Medulla oblongata (tissue), 1 donor: ENCODE data around the gene DMWD.

Source experiments
- DNase-seq: peaks from one replicate; pipeline ENCODE4 v3.0.0-alpha.2; 2015; ENCODE audit errors: extremely low spot score

The DMWD gene

DNA sequence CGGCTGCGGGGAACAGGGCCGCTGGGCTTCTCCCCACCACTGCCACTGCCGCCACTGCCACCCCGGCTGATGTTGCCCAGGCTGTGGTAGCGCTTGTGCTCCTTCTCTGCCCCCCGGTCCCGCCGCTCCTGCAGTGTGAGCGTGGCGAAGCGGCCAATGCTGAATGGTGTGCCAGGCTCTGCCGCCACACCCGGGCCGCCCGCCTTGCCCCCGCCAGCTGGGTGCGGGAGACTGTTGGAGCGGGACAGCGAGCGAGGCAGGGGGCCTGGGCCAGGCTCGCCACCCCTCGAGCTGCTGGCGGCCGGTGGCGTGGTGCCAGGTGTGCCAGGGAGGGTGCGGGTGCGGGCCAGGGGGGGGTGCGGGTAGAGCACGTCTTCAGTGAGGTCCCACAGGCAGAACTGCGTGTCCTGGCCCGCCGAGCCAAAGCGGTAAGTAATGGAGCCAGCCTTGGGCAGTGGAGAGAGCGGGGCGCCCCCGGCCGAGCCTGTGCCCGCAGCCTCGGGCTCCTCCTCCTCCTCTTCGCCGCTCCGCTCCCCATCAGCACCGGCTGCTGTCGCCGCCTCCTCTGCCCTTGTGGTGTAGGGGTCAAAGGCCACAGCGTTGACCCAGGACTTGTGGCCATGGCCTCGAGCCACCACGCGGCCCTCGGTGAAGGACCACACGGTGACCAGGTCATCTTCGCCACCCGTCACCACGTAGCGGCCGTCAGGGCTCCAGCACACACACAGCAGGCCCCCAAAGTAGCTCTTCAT lies 6.7 kb downstream of the DMWD start:
- DNase-seq: no peak

GRCh38 chr19:45785097-45785496 lies 7.5 kb downstream of the DMWD start:
- no peak for DNase-seq

DNA sequence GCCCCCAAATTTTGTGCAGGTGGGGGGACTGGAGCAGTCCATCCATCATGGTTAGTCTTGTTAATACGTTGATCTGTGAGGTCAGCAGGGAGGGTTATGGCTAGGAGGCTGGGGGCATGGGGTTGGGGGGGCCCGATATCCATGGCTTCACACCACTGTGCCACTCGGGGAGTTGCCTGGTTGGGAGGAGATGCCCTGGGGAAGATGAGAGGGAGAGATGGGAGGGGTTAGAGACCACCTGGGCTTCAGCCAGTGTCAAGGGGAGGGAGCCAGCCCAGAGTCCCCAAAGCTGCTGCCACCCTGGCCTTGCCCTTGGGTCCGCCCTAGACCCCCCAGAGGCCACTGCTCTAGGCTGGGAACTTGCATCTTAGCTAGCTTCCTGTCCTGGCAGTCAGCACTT lies 8.5 kb downstream of the DMWD start:
- no peak for DNase-seq

- no peak for DNase-seq
These were observed 9.5 kb downstream of the DMWD start for GRCh38 chr19:45782820-45783785.

DNA sequence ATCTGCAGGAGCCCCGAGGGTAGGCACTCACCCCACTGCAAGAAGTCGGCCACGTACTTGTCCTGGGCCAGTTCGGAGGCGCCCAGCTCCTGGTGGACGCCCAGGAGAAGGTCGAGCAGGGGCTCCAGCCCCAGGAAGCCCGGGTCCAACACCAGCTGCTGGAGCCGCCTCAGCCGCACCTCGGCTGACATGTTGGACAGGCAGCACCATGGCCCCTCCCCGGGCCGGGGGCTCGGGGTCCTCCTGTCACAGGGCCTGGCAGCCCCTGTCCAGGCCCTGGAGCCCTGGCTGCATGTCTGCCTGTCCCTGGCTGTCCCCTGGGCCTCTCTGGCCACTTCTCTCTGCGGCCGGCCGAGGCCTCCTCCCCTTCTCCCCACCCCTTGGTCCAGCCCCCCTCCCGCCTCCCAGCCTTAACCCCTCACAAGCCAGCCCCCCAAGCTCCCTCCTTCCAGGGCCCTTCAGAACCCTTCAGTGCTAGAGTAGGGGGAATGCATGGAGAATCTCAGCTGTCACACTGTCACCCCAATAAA lies 10.4 kb downstream of the DMWD start, which contains the start of gene DMPK:
Gene DMPK, minus strand, starts transcription at position 329 of the 530 bp plus-strand sequence. Its CDS starts 138 bp downstream, at position 191.
- no peak for DNase-seq

GRCh38 chr19:45781214-45782161 lies 11.2 kb downstream of the DMWD start:
- no peak for DNase-seq

GRCh38 chr19:45780448-45781213 lies 12.0 kb downstream of the DMWD start:
- DNase-seq: no peak

GRCh38 chr19:45780146-45780447 lies 12.5 kb downstream of the DMWD start:
- no peak for DNase-seq

DNA sequence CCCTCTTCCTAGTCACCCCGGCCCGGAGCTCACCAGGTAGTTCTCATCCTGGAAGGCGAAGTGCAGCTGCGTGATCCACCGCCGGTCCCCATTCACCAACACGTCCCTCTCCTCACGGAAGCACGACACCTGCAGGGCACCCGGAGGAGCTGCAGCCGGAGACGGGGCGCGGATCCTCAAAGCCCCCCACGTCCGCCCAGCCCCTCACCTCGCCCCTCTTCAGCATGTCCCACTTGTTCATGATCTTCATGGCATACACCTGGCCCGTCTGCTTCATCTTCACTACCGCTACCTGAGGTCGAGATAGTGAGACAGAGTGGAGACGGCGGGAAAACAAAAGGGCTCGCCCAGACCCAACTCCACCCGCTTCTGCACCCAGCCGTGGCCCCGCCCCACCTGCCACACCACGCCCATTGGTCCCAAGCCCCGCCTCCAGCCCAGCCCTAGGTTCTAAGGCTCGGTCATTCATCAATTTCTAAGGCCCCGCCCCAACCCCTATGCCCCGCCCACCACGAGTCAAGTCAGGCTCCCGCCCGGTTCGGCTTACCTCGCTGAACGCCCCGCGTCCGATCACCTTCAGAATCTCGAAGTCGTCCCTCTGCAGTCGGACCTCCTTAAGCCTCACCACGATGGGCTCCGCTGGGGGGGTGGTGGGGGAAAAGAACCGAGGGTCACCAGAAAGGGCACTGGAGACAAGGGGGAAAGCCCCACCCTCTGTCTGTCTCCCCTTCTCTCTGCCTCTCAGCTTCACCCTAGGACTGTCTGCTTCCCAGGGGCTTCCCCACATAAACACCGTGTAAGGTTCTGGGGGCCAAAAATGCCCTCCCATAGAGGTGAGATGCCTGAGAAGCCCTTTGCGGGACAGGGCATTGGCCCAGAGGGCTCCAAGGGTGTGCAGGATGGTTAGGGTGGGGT lies 13.2 kb downstream of the DMWD start:
- no peak for DNase-seq

DNA sequence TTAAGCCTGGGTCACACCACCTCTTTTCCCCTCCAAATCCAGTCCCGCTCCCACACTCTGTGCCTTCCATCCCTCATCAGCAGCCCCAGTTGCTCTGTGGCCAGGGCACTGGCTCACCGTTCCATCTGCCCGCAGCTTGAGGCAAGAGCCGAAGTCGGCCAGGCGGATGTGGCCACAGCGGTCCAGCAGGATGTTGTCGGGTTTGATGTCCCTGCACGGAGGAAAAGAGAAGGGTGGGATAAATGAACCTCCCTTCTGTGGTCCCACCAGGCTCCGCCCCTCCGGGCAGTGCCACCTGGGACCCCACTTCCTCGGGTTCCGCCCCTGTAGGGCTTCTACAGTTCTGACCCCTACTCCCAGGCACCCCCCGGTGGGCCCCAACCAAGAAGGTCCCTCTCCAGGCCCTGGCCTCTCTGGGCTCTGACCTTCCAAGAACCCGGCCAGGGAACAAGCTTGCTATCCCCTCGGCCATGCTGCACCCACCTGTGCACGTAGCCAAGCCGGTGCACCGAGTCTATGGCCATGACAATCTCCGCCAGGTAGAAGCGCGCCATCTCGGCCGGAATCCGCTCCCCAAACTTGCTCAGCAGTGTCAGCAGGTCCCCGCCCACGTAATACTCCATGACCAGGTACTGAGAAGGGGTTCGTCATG lies 14.5 kb downstream of the DMWD start:
- no peak for DNase-seq

DNA sequence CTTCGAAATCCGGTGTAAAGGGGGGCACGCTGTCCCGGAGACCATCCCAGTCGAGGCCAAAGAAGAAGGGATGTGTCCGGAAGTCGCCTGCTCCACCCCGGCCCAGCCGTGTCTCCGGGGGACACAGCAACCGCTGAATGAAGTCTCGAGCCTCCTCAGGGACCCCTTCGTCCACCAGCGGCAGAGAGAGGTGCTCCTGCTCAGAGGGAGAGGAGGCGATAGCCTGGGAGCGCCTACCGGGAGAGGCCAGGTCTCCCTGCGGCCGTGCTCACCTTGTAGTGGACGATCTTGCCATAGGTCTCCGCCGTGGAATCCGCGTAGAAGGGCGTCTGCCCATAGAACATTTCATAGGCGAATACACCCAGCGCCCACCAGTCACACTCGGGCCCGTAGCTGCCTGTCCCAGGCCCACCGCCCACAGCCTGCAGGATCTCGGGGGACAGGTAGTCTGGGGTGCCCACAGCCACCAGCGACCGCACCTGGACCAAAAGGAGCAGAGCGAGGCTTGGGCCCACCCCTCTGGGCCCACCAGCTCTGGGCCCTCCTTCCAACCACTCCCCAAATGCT lies 15.2 kb downstream of the DMWD start:
- no peak for DNase-seq

DNA sequence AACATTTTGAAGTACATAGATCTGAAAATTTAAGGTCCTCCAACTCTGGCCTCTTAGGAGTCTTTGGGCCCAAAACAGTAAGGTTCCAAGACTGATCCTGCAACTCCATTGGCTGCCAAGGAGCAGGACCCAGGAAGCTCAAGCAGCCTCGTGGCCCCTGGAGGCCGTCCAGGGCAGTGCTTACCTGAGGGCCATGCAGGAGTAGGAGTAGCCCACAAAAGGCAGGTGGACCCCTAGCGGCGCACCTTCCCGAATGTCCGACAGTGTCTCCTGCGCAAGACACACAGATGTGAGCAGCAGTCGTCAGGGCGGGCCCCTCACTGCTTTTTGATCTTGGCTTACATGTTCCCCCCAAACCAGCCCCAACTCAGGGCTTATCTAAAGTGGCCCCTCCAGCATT lies 17.9 kb downstream of the DMWD start:
- no peak for DNase-seq

DNA sequence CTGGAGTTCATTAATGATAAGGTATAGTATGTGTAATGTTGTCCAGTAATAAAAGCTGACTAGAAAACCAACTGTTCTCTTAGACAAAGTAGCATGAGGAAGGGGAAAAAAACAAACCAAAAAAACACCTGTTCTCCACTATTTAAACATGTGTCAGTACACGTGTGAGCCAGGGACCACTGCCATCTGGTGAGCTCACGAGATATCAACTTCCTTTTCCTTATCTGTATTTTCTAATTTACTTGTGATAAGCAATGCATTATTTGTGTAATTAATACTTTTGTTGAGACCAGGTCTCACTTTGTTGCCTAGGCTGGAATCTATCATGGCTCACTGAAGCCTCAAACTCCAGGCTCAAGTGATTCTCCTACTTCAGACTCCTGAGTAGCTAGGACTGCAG lies 19.3 kb downstream of the DMWD start:
- DNase-seq: no peak

GRCh38 chr19:45772912-45773311 lies 19.7 kb downstream of the DMWD start:
- no peak for DNase-seq

- DNase-seq: no peak
These were observed 20.4 kb downstream of the DMWD start for GRCh38 chr19:45772130-45772840.

DNA sequence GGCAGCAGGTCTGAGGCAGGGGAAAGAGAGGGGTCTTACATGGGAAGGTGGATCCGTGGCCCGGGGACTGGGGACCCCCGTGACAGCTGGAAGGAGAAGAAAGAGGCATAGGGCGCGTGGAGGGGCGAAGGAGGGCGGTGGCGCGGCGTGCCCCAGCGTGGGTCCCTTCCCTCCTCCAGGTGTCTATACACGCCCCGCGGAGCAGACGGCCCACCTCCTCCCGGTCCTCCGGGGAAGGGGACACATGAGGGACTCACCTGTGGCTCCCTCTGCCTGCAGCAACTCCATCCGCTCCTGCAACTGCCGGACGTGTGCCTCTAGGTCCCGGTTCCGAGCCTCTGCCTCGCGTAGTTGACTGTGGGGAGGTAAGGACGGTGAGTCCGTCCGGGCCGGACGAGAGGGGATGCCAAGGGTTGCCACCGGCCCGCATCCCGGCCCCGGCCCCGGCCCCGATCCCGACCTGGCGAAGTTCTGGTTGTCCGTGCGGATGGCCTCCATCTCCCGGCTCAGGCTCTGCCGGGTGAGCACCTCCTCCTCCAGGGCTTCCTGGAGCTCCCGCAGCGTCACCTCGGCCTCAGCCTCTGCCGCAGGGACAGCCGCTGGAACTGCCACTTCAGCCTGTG lies 21.2 kb downstream of the DMWD start:
- no peak for DNase-seq

GRCh38 chr19:45770192-45771101 lies 22.2 kb downstream of the DMWD start:
- peak; percentile 94 for DNase-seq
